LoVo (cell line): ENCODE measurements around the gene AFDN.

Source experiments
- DNase-seq: peaks from one replicate; pipeline ENCODE4 v3.0.0-alpha.2; 2016; ENCODE audit warnings: low spot score

Gene AFDN, protein sequence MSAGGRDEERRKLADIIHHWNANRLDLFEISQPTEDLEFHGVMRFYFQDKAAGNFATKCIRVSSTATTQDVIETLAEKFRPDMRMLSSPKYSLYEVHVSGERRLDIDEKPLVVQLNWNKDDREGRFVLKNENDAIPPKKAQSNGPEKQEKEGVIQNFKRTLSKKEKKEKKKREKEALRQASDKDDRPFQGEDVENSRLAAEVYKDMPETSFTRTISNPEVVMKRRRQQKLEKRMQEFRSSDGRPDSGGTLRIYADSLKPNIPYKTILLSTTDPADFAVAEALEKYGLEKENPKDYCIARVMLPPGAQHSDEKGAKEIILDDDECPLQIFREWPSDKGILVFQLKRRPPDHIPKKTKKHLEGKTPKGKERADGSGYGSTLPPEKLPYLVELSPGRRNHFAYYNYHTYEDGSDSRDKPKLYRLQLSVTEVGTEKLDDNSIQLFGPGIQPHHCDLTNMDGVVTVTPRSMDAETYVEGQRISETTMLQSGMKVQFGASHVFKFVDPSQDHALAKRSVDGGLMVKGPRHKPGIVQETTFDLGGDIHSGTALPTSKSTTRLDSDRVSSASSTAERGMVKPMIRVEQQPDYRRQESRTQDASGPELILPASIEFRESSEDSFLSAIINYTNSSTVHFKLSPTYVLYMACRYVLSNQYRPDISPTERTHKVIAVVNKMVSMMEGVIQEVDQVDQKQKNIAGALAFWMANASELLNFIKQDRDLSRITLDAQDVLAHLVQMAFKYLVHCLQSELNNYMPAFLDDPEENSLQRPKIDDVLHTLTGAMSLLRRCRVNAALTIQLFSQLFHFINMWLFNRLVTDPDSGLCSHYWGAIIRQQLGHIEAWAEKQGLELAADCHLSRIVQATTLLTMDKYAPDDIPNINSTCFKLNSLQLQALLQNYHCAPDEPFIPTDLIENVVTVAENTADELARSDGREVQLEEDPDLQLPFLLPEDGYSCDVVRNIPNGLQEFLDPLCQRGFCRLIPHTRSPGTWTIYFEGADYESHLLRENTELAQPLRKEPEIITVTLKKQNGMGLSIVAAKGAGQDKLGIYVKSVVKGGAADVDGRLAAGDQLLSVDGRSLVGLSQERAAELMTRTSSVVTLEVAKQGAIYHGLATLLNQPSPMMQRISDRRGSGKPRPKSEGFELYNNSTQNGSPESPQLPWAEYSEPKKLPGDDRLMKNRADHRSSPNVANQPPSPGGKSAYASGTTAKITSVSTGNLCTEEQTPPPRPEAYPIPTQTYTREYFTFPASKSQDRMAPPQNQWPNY (N-terminal part only)

GRCh38 chr6:167826896-167827582, at the start of gene AFDN:
Gene AFDN, plus strand, starts transcription at chr6:167826911. Its CDS starts 222 bp downstream, at chr6:167827133.
- peak; percentile 44 for DNase-seq

GRCh38 chr6:167778497-167779128, 48.1 kb upstream of the AFDN start:
- no peak for DNase-seq

- no peak for DNase-seq
Observed at GRCh38 chr6:167779129-167779992, 47.4 kb upstream of the AFDN start.

DNA sequence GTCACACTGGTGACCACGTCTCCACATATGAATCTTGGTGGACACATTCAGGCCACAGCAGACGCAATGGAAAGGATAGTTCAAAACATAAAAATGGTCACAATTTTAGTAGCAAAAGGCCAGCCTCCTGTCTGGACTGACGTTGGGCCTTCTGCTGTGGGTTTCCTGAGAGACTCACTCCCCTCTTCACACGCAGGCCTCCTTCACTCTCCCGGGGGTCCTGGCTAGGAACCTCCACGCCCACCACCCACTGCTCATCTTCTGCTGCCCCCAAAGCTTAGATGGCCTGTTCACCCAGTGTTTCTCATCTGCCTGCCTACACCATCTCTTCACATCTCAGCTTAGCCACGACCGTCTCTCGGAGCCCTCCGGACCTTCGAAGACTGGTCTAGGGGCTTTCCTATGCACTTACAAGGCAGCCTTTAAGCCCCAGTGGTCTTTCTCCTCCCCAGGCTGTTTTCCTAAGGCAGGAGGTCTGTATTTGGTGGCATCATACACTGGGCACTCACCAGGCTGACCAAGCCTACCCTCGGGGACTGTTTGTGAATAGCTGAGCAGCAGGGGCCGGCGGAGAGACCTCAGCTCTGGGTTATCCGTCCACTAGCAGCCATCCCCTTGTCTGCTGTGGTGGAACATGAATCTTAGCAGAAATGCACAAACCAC, 46.6 kb upstream of the AFDN start:
- DNase-seq: no peak

- peak; percentile 12 for DNase-seq
Observed at GRCh38 chr6:167781066-167781767, 45.5 kb upstream of the AFDN start.

GRCh38 chr6:167781868-167782267, 44.8 kb upstream of the AFDN start:
- DNase-seq: no peak

- DNase-seq: no peak
Observed at GRCh38 chr6:167782698-167783517, 43.8 kb upstream of the AFDN start.

- DNase-seq: no peak
Observed at GRCh38 chr6:167786853-167787675, 39.6 kb upstream of the AFDN start.

DNA sequence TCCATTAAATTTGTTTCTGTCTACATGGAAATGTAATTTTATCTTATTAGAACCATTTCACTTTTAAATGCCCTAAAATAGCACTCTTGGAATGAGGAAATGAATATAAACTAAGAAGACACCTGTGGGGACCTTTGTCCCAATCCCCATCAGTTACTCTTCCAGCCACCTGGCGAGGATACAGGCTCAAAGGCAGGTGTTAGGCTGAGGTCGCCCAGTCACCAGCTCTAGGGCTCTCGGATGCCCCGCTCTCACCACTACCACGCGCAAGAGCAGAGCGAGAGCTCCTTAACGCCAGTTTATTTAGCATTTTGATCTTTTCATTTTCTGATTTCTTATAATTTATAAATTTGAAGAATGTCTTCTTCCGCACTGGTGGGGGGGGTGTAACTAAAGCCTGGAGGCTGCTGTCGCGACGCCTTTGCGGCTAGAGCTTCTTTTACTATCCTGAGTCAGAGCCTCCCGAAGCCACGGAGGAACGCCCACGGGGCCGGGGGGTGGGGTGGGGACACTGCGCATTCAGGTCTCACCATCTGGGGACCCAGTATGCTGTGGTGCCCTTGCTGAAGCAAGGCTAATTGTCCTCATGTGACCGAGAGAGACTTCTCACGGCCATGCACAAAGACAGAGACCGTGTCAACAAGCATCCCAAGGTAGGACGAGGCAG, 38.7 kb upstream of the AFDN start:
- no peak for DNase-seq

GRCh38 chr6:167788563-167788903, 38.2 kb upstream of the AFDN start:
- no peak for DNase-seq

DNA sequence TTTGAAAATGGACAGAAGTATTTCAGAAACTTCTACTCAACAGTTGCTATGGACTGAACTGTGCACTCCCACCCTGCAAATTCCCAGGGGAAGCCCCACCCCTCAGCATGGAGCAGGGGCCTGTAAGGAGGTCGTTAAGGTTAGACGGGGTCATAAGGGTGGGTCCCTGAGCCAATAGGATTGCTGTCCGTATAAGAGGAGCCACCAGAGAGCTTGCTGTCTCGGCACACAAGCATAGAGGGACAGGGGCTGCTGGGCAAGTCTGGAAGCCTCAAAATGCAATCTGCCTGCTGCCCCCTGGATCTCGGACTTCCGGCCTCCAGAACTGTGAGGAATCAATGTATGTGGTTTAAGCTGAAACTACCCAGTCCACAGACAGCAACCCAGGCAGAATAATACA, 37.4 kb upstream of the AFDN start:
- no peak for DNase-seq

DNA sequence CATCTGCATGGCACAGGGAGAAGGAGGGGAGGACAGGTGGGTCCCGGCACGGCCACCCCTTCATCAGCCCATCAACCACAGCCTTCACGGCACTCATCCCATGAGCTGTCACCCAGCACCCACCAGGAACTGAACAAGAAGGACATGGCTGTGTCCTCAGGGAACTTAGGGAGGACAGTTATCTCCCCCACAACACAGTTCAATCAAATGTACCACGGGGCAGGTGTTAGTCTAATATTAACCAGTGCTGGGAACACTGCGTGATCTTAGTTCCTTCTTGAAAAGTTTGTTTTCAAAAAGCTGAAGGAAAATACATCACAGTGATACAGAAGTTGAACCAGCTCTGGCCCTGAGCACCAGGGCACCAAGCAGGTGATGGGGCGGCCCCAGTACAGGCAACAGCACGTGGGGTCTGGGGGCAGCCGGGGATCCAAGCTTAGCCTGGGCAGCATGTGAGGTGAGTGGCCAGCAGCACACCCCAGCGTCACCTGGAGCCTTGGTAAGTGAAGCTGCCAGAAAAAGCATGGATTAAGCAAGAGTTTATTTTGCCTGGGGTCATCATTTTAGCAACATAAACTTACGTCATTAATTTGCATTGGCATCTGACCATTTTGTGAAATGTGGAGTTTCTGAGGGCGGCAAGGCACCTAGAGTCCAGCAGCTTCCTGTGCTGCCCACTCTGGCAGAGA, 35.5 kb upstream of the AFDN start:
- no peak for DNase-seq

- no peak for DNase-seq
Observed at GRCh38 chr6:167791780-167792478, 34.8 kb upstream of the AFDN start.

- no peak for DNase-seq
Observed at GRCh38 chr6:167793421-167793820, 33.3 kb upstream of the AFDN start.
